Mucosa of rectum (tissue), 2 donors: ENCODE measurements around the gene BARD1.
"Not testable (repeated sequence)": the region's sequence is repeated elsewhere in the genome, so short reads cannot be mapped to it uniquely, and the experiment has no call there.

Experiments used
- H3K27ac ChIP-seq, 2 donors: one replicate each; pipeline ENCODE4 v1.7.0; 2013; ENCODE audit warnings: inconsistent platforms in 2 of 2, low read depth in 2 of 2, low read length in 2 of 2
- H3K27me3 ChIP-seq, 2 donors: one replicate each; pipeline ENCODE4 v1.7.0; 2013; ENCODE audit warnings: low read length in 2 of 2; ENCODE audit not compliant: control insufficient read depth in 2 of 2, insufficient read depth in 2 of 2
- H3K36me3 ChIP-seq, 2 donors: one replicate each; pipeline ENCODE4 v1.7.0; 2013; ENCODE audit warnings: low read length in 2 of 2; ENCODE audit not compliant: control insufficient read depth in 2 of 2, insufficient read depth in 2 of 2
- H3K4me1 ChIP-seq, 2 donors: one replicate each; pipeline ENCODE4 v1.7.0; 2013; ENCODE audit warnings: low read length in 2 of 2, mild to moderate bottlenecking in 1 of 2; ENCODE audit not compliant: control insufficient read depth in 2 of 2, insufficient read depth in 2 of 2
- H3K4me3 ChIP-seq, 2 donors: one replicate each; pipeline ENCODE4 v1.7.0; 2013; ENCODE audit warnings: low read length in 2 of 2
- H3K9ac ChIP-seq, 2 donors: one replicate each; pipeline ENCODE4 v1.7.0; 2013; ENCODE audit warnings: low read length in 2 of 2, low read depth in 1 of 2, mild to moderate bottlenecking in 1 of 2
- H3K9me3 ChIP-seq, 2 donors: one replicate each; pipeline ENCODE4 v1.7.0; 2013; ENCODE audit warnings: low read length in 2 of 2; ENCODE audit not compliant: control insufficient read depth in 2 of 2
- donor health status: healthy.
- donor health status: Normal muscosa, but diverticular disease.

Gene BARD1

DNA sequence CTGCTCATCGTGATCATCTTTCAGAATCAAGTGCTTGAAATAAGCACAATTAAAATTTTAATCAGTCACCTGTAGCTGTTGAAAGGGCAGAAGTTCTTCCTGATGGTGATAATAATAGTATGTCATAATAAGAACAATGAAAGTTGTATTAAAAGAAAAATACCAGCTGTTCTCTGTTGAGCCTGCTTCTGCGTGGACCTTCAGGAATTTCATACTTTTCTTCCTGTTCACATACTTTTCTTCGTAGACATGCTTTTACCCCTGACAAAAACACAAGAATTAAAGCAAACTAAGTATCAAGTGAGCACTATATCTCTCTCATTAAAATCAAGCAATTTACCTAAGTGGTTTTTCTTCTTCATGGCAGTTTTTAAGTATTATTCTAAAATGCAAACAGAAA, 79.2 kb downstream of the BARD1 start:
- H3K27ac ChIP-seq: no peak overlapping the region
- no peak overlapping the region for H3K9ac ChIP-seq
- no peaks in the 10 kb centered on the region for H3K9me3 ChIP-seq
- no peak overlapping the region for H3K4me3 ChIP-seq
- peaks cover 4 to 12% of the 10 kb centered on the region in 2 donors for H3K36me3 ChIP-seq
- no peaks in the 10 kb centered on the region for H3K27me3 ChIP-seq
- no peaks in the 10 kb centered on the region for H3K4me1 ChIP-seq

DNA sequence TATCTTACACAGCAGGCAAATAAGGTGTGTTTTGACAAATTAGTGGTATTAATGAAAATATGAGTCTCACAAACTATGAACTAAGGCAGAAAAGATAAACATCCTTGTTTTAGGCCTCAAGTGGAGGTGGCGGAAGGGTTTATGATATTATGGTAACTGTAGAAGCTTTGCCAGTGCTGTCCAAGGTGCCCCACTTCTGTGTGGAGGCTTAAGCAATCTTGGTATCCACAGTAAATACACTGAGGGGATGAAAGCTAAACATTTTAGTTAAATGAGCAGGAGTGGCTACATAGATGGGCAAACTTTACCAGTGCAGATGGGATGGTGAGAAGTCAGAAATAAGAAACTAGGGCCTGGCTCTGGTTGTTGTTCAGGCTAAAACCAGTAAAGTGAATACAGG, 84.7 kb downstream of the BARD1 start:
- H3K27me3 ChIP-seq: no peaks in the 10 kb centered on the region
- no peak overlapping the region for H3K27ac ChIP-seq
- H3K9ac ChIP-seq: no peak overlapping the region
- H3K36me3 ChIP-seq: peaks cover 4 to 12% of the 10 kb centered on the region in 2 donors
- no peaks in the 10 kb centered on the region for H3K4me1 ChIP-seq
- H3K9me3 ChIP-seq: no peaks in the 10 kb centered on the region
- H3K4me3 ChIP-seq: no peak overlapping the region

DNA sequence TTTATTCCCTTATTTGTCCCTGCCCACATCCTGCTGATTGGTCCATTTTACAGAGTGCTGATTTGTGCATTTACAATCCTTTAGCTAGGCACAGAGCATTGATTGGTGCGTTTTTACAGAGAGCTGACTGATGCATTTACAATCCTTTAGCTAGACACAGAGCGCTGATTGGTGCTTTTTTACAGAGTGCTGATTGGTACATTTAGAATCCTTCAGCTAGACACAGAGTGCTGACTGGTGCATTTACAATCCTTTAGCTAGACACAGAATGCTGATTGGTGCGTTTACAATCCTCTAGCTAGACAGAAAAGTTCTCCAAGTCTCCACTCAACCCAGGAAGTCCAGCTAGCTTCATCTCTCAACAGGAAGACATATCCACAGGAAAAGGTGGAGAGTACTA, 91.6 kb downstream of the BARD1 start:
- H3K4me1 ChIP-seq, H3K36me3 ChIP-seq, H3K27ac ChIP-seq, H3K27me3 ChIP-seq, H3K9ac ChIP-seq, H3K9me3 ChIP-seq, H3K4me3 ChIP-seq: not testable (repeated sequence)

DNA sequence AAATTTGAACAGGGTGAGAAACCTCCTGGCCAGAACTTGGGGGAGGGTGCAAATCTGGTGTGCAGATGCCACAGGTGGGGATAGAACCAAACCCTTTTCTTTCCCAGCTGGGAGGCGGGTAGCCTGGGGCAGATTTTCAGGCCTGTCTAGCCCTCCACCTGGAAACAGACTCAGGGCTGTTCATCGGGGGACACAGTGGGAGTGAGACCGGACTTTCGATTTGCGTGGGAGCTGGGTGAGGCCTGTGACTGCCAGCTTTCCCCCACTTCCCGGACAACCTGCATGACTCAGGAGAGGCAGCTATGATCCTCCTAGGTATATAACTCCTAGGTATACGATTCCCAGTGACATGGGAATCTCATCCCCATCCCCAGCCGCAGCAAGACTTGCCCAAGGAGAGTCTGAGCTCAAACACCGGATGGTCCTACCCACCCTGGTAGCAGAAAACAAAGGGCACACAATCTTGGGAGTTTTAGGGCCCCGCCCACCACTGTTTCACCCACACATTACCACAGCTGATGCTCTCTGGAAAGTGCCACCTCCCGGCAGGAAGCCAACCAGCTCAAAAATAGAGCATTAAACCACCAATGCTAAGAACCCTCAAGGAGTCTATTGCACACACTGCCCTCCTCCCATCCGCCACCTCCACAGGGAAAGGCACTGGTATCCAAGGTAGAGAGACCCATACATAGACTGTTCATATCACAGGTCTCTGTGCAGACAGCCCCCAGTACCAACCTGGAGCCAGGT, 92.5 kb downstream of the BARD1 start:
- Histone ChIP-seq H3K9ac (no peak overlapping the region), H3K36me3 (no peaks in the 10 kb centered on the region), H3K4me1 (no peaks in the 10 kb centered on the region), H3K27ac (no peak overlapping the region), H3K4me3 (no peak overlapping the region), H3K27me3 (no peaks in the 10 kb centered on the region), H3K9me3 (no peaks in the 10 kb centered on the region)

DNA sequence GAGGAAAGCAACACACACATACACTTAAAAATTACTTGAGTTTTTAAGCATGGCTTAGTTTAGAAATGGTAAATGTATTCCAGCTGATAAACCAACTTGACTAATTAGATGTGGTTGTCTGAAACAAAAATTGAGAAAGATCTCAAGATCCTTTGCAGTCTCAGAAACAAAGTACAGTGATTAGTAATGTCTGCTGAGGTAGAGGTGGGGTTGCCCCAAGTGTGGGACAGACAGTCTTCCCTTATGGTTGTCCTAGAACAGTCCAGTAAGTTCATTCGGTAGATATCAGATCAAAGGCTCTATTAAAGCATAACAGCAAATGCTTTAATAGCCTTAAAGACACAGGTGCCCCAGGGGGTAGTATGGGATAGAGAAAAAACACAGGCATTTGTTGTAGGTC, 94.5 kb downstream of the BARD1 start:
- H3K27ac ChIP-seq: no peak overlapping the region
- H3K36me3 ChIP-seq: no peaks in the 10 kb centered on the region
- H3K27me3 ChIP-seq: no peaks in the 10 kb centered on the region
- H3K9me3 ChIP-seq: no peaks in the 10 kb centered on the region
- H3K4me3 ChIP-seq: no peak overlapping the region
- H3K9ac ChIP-seq: no peak overlapping the region
- H3K4me1 ChIP-seq: no peaks in the 10 kb centered on the region

DNA sequence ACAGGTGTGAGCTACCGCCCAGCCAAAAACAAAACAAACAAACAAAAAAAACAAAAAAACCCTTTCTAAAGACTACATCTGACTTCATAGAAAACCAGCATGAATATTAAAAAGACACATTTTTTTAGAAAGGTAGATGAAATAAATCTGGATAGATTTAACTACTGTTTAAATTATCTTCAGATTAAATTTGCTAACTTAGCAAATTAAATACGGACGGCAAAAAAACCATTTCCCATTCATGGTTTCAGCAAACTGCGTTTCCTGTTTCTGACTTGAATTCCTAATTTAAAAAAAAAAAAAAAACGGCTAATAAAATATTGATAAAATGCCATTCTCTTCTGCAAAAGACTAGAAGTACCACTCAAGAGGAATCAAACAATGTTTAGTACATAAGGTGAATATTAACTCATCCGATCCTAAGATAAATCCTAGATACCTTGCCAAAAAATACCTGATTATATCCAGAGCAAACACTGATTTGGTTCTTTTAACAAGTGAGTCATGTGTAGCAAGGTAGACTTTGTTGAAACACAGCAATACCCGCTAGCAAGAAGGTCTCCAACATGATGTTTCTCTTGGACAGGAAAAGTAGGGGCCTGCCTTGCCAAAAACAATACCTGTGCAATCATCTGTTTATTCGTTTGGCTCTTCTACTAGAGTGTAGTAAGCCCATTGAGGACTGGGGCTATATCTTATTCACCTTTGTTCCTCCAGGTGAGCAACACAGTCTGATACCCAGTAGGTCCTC, 96.2 kb downstream of the BARD1 start:
- no peaks in the 10 kb centered on the region for H3K9me3 ChIP-seq
- no peaks in the 10 kb centered on the region for H3K36me3 ChIP-seq
- no peaks in the 10 kb centered on the region for H3K4me1 ChIP-seq
- no peaks in the 10 kb centered on the region for H3K27me3 ChIP-seq
- H3K27ac ChIP-seq: no peak overlapping the region
- no peak overlapping the region for H3K9ac ChIP-seq
- H3K4me3 ChIP-seq: no peak overlapping the region

DNA sequence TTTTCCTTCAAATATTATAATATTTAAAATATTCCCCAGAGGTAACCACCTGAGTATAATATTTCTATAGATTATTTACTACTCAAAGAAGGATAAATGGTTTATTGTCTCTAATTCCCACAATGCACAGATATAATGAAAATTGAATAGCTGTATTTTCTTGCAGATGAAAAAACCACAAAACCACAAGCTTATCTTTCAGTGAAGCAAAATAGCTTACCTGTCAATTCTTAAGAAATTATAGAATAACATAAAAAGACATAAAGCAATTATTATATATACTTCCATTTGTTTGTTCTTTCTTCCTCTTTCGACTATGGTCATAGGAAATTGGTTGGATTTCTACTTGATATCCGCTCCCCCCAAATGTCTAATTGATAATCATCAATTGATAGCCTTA, 98.8 kb downstream of the BARD1 start:
- Histone ChIP-seq H3K9me3 (no peaks in the 10 kb centered on the region), H3K9ac (no peak overlapping the region), H3K27me3 (no peaks in the 10 kb centered on the region), H3K4me3 (no peak overlapping the region), H3K4me1 (no peaks in the 10 kb centered on the region), H3K27ac (no peak overlapping the region), H3K36me3 (no peaks in the 10 kb centered on the region)

DNA sequence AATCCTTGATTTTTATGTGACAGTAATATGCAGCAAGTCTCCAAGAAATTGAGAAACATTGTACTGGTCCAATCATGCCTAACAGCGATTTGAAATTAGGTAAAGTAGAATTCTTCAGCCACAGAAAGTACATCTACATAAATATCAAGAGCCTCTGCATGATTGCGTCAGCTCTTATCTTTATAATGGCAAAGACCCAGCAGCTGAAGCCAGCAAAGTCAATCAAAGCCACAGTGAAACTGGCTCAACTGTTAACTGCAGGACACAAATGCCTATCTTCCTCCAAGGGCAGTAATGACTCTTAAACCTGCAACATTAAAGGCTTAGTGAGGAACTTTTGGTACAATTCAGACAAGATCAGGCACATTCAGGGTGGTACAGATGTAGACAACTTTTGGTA, 102.5 kb downstream of the BARD1 start:
- no peaks in the 10 kb centered on the region for H3K9me3 ChIP-seq
- no peak overlapping the region for H3K27ac ChIP-seq
- no peak overlapping the region for H3K4me3 ChIP-seq
- no peaks in the 10 kb centered on the region for H3K4me1 ChIP-seq
- H3K36me3 ChIP-seq: no peaks in the 10 kb centered on the region
- no peak overlapping the region for H3K9ac ChIP-seq
- no peaks in the 10 kb centered on the region for H3K27me3 ChIP-seq

DNA sequence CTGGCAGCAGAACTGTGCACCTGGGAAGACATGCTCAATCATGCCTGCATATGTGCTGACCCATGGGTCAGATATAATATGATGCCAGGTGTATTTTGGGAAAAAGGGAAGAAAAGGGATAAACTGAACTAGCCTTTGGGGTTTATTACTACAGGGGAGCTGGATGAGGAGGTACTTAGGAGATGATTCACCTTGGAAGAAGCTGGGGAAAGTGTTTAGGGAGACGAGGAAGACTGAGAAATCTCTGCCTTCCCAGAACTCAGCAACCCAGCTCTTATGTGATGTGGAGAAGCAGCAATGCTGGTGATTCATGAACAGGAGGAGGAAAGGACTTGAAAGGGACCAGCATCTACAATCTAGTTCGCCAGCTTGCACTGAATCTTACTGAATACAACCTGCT, 110.2 kb downstream of the BARD1 start:
- Histone ChIP-seq H3K27me3 (no peaks in the 10 kb centered on the region), H3K9ac (no peak overlapping the region), H3K27ac (no peak overlapping the region), H3K4me3 (no peak overlapping the region), H3K4me1 (no peaks in the 10 kb centered on the region), H3K9me3 (no peaks in the 10 kb centered on the region), H3K36me3 (no peaks in the 10 kb centered on the region)

DNA sequence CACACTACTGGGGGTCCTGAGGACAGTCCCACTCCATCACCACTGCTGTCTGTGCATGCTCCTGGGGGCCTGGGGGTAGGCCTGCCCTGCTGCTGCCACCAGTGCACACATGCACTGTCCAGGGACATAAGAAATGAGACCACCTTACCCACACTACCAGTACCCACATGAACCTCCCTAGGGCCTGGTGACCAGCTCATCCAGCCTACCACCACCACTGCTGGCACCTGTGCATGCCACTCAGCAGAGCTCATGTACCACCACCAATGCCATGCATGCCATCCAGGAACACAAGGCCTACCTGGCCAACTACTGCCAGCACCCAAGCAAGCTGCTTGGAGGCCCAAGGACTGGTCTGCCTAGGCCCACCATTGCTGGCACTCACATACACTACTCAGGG, 112.8 kb downstream of the BARD1 start:
- no peak overlapping the region for H3K9ac ChIP-seq

More for the DNA sequence above, 112.8 kb downstream of the BARD1 start:
- Histone ChIP-seq H3K4me3 (no peak overlapping the region), H3K27me3 (no peaks in the 10 kb centered on the region), H3K27ac (no peak overlapping the region), H3K4me1 (no peaks in the 10 kb centered on the region), H3K9me3 (no peaks in the 10 kb centered on the region), H3K36me3 (no peaks in the 10 kb centered on the region)
